ENCODE measurements around the gene INAFM1.
"Not testable (repeated sequence)": the region's sequence is repeated elsewhere in the genome, so short reads cannot be mapped to it uniquely, and the experiment has no call there.

INAFM1 gene

GRCh38 chr19:47241919-47242577 lies 32.6 kb upstream of the INAFM1 start:
- no peak for DNase-seq

GRCh38 chr19:47243364-47243775 lies 31.3 kb upstream of the INAFM1 start:
- DNase-seq: no peak

GRCh38 chr19:47243776-47244547 lies 30.7 kb upstream of the INAFM1 start:
- peak; percentile 81 for DNase-seq

DNA sequence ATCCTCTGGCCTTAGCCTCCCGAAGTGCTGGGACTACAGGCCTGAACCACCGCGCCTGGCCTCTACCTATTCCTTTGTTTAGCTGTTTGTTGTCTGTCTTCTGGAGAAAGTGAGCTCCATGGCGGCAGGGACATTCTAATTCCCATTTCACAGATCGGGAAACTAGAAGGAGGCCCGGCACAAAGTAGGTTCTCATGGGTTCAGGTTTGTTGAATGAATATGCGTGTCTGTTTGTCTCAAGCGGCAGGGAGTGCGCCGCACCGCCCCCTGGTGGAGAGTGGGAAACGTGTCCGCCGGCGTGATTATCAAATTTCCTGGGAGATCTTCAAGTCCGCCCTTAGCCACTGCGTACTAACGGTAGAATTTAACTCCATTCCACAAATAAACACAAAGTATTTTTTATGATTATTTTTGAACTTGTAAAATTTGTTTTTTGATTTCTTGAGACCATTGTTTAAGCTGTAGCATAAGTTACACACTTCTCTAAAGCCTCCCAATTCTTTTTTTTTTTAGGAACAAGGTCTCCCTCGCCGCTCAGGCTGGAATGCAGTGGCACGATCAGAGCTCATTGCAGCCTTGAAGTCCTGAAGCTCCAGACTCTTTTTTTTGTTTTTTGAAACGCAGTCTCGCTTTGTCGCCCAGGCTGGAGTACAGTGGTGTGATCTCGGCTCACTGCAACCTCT lies 27.2 kb upstream of the INAFM1 start:
- peak; percentile 83 for DNase-seq

DNA sequence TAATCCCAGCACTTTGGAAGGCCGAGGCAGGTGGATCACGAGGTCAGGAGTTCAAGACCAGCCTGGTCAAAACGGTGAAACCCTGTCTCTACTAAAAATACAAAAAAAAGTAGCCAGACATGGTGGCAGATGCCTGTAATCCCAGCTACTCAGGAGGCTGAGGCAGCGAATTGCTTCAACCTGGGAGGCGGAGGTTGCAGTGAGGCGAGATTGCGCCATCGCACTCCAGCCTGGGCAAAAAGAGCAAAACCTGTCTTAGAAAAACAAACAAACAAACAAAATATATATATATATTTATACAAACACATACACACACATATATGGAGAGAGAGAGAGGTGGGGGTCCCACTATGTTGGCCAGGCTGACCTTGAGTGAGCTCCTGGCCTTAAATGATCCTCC lies 21.7 kb upstream of the INAFM1 start:
- not testable (repeated sequence) for DNase-seq

GRCh38 chr19:47253467-47253881 lies 21.2 kb upstream of the INAFM1 start:
- no peak for DNase-seq

GRCh38 chr19:47253970-47254369 lies 20.7 kb upstream of the INAFM1 start:
- DNase-seq: no peak

GRCh38 chr19:47255879-47256692 lies 18.6 kb upstream of the INAFM1 start, which contains the start of gene CCDC9:
Gene CCDC9 (plus strand): TSS chr19:47256525. CDS start chr19:47258401, 1,876 bp downstream.
- DNase-seq: peak; percentile 76

DNA sequence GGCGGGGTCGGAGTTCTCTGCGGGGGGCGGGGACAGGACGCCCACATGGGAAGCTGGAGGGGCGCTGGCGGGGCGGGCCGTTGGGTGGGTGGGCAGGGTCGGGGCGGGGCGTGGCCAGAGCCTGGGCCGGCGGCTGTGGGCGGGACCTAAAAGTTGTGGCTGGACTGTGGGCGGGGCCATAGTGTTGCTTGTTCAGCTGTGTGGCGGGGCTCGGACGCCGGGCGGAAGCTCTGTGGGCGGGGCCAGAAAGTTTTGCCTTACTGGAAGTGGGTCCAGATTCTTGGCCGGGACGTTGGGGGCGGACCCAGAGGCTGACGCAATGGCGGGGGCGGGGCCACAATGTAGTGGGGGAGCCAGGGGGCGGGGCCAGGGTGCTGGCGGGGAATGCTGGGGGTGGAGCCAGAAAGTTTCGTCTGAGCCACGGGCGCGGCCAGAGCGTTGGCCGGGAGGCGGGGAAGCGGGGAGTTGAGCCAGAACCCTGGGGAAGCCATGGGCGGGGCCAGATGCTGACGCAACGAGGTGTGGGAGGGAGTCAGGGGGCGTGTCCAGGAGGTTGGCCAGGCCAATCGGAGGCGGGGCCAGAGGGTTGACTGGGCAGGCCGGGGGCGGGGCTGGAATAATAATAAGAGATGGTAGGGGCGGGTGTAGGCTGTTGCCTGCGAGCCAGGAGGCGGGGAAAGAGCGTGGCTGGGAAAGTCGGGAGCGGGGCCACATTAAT lies 17.8 kb upstream of the INAFM1 start:
- peak; percentile 99 for DNase-seq

- no peak for DNase-seq
Observed at GRCh38 chr19:47257411-47258169, 17.1 kb upstream of the INAFM1 start.

DNA sequence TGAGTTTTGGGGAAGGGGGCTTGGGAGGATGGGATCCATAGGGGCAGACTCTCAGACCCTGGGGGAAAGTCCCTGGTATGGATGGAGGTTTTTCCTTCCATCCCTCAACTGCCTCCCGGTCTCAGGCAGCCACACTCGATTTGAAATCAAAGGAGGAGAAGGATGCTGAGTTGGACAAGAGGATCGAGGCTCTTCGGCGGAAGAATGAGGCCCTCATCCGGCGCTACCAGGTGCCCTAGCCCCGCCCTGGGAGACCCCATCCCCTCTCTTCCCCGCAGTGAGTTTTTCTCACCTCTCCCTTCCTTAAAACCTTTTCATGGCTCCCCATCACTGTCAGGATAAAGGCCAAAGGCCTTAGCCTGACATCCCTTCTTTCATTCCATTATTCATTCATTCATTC lies 16.3 kb upstream of the INAFM1 start:
- no peak for DNase-seq

GRCh38 chr19:47258895-47259555 lies 15.7 kb upstream of the INAFM1 start:
- no peak for DNase-seq

DNA sequence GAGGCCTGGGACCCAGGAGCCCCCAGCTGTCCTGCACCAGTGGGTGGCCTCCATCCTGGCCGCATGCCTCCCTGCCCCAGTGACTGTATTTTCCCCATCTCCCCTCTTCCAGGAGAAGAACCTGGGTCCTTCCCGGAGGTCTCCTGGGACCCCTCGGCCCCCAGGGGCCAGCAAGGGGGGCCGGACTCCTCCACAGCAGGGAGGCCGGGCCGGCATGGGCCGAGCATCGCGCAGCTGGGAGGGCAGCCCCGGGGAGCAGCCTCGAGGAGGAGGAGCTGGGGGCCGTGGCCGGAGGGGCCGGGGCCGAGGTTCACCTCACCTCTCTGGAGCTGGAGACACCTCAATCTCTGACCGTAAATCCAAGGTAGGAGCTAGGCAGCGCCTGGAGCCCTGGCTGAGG lies 14.2 kb upstream of the INAFM1 start:
- no peak for DNase-seq

DNA sequence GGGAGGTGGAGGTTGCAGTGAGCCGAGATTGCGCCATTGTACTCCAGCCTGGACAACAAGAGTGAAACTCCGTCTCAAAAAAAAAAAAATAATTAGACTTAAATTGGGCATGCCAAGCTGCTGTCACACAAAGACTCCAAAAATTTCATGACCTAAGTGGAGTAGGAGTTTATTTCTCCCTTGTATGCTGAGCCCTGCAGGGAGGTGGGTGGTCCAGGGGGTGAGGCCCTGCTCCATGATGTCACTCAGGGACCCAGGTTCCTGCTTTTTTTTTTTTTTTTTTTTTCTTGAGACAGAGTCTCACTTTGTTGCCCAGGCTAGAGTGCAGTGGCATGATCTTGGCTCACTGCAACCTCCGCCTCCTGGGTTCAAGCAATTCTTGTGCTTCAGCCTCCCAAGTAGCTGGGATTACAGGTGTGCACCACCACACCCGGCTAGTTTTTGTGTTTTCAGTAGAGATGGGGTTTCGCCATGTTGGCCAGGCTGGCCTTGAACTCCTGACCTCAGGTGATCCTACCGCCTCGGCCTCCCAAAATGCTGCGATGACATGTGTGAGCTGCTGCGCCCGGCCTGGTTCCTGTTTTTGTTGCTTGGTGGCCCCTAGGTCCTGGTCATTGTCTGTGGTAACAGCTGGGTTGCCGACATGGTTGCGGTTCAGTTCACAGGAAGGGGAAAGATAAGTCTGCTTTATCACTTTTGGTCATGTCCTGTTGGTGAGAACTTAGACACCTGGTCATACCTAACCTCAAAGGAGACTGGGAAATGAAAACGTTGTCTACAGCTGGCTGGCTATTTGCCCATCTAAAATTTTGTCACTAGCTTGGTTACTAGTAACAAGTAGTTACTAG lies 12.5 kb upstream of the INAFM1 start:
- DNase-seq: not testable (repeated sequence)

GRCh38 chr19:47264629-47265028 lies 10.1 kb upstream of the INAFM1 start:
- DNase-seq: no peak

- DNase-seq: no peak
Observed at GRCh38 chr19:47266401-47266941, 8.2 kb upstream of the INAFM1 start.

DNA sequence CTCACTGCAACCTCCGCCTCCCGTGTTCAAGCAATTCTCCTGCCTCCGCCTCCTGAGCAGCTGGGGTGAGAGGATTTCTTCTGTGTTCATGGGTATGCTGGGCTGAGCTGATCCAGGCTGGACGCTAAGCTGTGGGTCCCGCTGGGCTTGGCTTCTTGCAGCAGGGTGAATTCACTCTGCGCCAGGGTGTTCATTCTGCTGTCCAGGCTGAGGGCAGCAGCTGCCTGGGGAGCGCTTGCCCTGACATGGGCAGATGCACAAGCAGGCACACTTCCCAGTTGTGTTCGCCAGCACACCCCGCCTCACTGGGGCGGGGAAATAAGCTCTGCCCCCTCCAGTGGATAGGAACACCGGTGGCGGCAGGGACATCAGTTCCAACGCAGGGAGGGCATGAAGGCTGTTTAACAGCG lies 7.3 kb upstream of the INAFM1 start:
- DNase-seq: no peak

GRCh38 chr19:47268028-47268427 lies 6.7 kb upstream of the INAFM1 start:
- DNase-seq: no peak

DNA sequence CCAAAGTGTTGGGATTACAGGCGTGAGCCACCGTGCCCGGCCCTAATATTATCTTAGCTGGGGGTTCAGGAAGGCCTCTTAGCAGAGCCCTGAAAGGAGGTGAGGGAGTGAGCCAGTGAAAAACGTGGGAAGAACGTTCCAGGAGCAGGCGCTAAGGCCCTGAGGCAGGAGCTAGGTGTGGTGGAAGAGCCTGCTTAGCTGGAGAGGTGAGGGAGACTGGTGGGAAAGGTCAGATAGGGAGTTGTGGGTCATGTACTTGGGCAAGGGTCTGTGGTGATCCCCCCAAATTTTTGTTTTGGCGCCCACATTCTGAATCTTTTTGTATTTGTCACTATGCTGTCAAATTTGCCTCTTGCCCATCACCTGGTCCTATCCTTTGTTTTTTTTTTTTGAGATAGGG lies 5.1 kb upstream of the INAFM1 start:
- no peak for DNase-seq

All from T-helper 9 cell (primary cell).